HG02885 (cell line): ENCODE results near the gene S1PR5.

Source experiments
- ATAC-seq: cut with Tn5 transposase; IDR thresholded peaks from one replicate; pipeline ENCODE4 v1.9.1; 2021; ENCODE audit warnings: mild to moderate bottlenecking; ENCODE audit not compliant: unreplicated experiment, poor library complexity

S1PR5 gene

DNA sequence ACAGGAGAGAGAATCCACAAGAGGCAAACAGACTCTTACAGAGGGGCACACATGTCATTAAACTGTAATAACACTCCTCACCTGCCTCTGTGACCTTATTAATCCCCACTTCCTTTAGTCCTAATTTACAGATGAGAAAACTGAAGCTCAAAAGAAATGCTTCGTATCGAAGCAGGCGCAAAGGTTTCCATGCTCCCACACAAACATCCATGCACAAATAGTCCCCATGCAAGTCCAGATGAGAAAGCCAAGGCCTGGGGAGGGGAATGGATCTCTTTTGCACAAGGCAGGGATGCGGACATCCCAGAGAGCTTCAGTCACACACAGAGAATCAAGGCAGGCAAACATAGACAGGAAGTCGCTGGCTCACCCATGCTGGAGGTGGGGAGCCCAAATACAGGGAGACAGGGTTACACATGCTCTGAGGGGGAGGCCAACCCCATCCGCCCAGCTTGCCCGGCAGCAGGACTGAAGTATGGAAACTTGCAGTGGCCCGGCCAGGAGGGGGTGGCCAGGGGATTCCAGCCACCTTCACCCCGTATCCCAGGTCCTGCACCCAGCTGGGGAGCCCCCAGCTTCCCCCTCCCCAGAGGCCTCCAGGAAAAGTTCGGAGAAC is 468 bp downstream of the S1PR5 start:
- no peak for ATAC-seq

DNA sequence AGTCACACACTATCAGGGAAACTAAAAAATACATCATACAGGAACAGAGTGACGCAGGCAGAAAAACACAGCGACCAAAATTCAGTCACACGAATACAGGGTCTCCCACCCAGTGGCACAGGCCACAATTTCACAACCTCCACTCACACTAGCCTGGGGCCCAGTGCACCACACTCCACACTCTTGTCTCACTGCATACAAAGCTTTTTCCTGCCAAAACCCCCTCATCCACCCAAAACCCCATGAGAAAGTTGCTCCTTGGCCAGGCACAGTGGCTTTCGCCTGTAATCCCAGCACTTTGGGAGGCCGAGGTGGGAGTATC is 1.2 kb downstream of the S1PR5 start:
- ATAC-seq = no peak

- ATAC-seq = no peak
Observed at GRCh38 chr19:10514211-10515145, 2.8 kb downstream of the S1PR5 start.

GRCh38 chr19:10513223-10513622 is 4.0 kb downstream of the S1PR5 start:
- ATAC-seq = no peak

- no peak for ATAC-seq
Observed at GRCh38 chr19:10510301-10510802, 6.9 kb downstream of the S1PR5 start.

DNA sequence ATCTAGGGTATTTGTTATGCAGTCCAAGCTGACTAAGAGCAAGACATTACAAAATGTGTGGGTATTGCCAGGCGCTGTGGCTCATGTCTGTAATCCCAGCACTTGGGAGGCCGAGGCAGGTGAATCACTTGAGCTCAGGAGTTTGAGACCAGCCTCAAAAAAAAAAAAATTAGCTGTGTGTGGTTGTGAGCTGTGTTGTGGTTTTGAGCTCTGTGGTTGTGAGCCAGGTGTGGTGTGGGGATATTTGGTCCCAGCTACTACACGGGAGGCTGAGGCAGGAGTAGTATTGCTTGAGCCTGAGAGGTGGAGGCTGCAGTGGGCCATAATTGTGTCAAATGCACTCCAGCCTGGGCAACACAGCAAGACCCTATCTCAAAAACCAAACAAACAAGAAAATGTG is 8.5 kb downstream of the S1PR5 start:
- no peak for ATAC-seq

DNA sequence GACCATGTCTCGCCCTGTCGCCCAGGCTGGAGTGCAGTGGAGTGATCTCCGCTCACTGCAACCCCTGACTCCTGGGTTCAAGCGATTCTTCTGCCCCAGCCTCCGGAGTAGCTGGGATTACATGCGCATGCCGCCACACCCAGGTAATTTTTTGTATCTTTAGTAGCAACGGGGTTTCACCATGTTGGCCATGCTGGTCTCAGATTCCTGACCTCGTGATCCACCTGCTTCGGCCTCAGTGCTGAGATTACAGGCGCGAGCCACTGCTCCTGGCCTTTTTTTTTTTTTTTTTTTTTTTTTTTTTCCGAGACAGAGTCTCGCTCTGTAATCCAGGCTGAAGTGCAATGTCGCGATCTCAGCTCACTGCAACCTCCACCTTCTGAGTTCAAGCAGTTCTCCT is 9.2 kb downstream of the S1PR5 start:
- ATAC-seq = no peak

- ATAC-seq = no peak
Observed at GRCh38 chr19:10505583-10506229, 11.5 kb downstream of the S1PR5 start.

- ATAC-seq = peak; percentile 31
Observed at GRCh38 chr19:10503002-10503789, 14.1 kb downstream of the S1PR5 start, which contains the start of gene KEAP1. Gene KEAP1, minus strand, starts transcription at chr19:10503356. Its CDS starts 3,323 bp downstream, at chr19:10500033.

DNA sequence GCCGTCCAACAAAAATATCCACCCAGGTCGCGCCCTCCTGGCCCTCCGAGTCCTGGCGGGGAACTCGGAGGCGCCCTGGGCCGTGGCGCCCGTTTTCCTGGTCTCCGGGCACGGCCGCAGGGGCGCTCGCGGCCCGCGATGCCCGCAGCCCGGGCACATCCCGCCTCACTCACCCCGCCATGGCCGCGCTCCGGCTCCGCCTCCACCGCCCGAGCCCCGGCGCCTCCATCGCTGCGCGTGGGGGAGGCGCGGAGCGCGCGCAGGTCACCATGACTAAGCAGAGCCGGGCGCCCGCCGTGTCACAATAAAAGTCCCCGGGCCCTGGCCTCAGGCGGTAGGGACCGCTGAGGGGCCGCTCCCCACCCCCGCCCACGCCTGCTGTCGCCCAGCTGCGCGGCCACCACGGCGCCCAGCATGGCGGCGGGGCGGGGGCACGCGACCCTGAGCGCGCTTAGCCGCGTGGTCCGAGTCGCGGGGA is 14.7 kb downstream of the S1PR5 start:
- peak; percentile 87 for ATAC-seq

DNA sequence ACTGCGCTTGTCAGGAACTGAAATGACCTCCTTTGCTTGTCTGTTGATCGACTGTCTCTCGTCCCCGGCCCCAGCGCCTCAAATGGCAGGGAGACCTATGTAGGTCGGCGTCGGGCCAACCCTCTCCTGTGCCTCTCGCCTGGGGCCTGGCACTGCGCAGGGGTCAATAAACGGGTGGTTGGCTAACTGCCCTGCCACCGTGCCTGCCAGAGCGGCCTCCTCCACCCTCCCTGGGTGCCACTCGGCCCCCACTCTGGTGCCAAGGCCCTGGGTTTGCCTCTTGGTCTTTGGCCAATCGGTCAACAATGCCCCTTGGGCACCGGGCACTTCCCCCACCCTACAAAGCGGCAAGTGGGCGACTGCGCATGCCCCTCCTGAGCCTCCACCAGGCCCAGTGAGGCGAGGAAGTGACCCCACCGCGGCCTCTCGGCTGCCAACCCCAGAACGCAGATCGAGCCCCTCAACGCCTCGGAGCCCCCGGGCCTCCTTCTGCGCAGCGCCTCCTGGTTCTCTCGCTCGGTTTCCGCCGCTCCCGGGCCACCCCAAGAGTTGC is 15.2 kb downstream of the S1PR5 start:
- ATAC-seq = peak; percentile 48

GRCh38 chr19:10500247-10500592 is 17.0 kb downstream of the S1PR5 start:
- ATAC-seq = no peak

DNA sequence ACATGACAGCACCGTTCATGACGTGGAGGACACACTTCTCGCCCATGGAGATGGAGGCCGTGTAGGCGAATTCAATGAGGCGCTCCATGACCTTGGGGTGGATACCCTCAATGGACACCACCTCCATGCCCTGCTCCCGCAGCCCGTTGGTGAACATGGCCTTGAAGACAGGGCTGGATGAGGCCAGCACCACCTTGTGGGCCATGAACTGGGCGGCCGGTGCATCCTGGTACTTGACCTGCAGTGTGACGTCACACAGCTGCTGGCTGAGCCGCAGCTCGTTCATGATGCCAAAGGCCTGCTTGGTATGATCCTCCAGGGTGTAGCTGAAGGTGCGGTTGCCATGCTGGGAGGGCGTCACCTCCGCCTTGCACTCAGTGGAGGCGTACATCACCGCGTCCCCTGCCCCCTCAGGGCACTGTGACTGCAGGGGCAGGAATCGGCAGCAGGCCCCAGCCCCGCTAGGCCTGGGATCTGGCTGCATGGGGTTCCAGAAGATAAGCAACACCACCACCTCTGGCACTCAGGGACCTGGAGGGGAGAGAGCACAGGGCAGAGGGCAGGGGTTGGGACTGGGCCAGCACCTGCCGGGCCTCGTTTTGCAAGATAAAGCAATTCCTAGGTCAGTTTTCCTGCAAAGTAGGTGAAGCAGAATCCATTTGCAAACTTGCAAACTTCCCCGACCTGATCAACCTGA is 17.5 kb downstream of the S1PR5 start:
- ATAC-seq = no peak

GRCh38 chr19:10497371-10497770 is 19.9 kb downstream of the S1PR5 start:
- ATAC-seq = no peak

- ATAC-seq = no peak
Observed at GRCh38 chr19:10491472-10492047, 25.7 kb downstream of the S1PR5 start.

DNA sequence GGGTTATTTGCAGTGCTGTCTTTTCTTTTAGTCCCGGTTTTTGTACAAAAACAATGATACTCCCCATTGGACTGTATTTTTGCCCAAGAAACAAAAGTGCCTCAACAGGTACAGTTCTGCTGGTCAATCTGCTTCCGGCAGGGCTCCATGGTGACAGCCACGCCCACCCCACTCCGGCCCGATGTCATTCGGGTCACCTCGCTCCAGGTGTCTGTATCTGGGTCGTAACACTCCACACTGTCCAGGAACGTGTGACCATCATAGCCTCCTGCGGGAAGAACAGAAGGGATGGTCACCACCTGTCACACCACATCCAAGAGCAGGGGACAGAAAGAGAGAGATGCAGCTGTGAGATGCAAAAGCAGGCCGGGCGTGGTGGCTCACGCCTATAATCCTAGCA is 30.7 kb downstream of the S1PR5 start:
- no peak for ATAC-seq

GRCh38 chr19:10478903-10479384 is 38.3 kb downstream of the S1PR5 start:
- no peak for ATAC-seq

- no peak for ATAC-seq
Observed at GRCh38 chr19:10478476-10478875, 38.8 kb downstream of the S1PR5 start.

- no peak for ATAC-seq
Observed at GRCh38 chr19:10474962-10475451, 42.2 kb downstream of the S1PR5 start.
